HG03060 (cell line): ENCODE data around the gene TENM4.
A peak's percentile ranks its signal among the peaks of the same experiment; 100 is the strongest.

Experiments
- ATAC-seq: cut with Tn5 transposase; IDR thresholded peaks from one replicate; pipeline ENCODE4 v1.9.1; 2021; ENCODE audit warnings: low read depth, moderate number of reproducible peaks; ENCODE audit not compliant: unreplicated experiment

Gene TENM4

DNA sequence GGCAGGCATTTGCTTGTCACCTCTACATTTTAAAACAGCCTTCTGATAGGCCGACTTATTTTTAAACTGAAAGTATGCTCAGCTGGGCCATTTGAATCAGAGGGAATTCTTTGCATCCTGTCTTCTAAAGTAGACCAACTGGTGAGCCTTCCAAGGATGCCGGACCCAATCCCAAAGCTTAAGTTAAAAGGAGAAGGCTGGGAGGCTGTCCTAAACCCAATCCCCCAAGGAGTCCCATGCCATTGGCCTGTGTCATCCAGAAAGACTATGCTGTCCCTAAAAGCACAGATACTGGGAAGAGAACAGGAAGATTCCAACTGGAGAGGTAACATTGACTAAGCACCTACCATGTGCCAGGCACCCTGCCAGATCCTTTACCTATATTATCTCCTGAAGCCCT is 18.0 kb downstream of the TENM4 start:
- no peak for ATAC-seq

DNA sequence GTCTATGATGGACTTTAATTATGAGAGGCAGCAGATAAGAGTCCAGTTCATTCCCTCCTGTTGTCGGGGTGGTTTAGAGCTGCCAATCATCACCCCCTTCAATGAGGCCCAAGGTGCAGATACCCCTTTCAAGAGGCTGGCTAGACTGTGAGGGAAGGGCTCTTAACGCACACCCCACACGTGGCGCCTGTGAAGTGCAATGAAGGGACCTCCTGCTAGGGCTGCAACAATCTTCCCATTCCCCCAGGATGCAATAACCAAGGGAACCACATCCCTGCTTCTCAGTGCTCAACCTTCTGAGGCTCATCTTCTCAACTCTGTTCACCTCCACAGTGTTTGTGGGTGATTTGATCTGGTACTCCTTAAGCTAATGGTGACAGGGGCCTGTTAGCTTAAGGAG is 19.0 kb downstream of the TENM4 start:
- ATAC-seq: no peak

DNA sequence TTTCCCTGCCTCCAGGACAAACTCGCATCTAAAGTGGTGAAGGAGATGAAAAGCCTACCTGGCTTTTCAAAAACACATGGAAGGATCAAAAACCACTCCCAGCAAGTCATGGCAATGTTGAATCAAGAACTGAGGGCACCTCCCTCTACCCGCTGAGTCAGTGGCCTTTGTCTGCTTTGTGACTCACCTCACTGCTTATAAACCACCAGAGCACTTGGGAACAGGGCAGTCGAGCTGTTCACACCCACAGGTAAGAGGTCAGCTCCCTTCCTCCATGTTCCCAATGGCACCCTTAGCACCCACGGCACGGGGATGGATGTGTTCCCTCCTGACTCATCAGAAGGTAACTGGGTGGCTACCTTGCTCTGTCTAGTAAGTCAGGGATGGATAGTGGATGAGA is 21.7 kb downstream of the TENM4 start:
- ATAC-seq: no peak

DNA sequence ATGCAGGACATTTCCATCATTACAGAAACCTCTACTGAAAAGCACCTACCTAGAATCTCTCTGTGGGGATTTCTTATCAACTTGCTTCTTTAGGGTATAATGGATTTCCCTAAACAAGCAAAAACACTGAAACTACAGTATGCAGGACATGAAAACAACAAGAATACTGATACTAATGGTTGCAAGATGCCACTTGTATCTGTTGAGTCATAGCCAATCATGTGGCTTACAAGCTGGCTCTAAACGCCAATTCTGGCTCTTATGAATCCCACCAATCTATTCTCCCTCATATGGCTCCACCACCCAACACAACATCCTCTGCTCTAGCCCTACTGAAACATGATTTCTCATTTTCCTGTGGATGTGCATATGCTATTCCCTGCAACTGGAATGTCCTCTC is 22.6 kb downstream of the TENM4 start:
- ATAC-seq: no peak

DNA sequence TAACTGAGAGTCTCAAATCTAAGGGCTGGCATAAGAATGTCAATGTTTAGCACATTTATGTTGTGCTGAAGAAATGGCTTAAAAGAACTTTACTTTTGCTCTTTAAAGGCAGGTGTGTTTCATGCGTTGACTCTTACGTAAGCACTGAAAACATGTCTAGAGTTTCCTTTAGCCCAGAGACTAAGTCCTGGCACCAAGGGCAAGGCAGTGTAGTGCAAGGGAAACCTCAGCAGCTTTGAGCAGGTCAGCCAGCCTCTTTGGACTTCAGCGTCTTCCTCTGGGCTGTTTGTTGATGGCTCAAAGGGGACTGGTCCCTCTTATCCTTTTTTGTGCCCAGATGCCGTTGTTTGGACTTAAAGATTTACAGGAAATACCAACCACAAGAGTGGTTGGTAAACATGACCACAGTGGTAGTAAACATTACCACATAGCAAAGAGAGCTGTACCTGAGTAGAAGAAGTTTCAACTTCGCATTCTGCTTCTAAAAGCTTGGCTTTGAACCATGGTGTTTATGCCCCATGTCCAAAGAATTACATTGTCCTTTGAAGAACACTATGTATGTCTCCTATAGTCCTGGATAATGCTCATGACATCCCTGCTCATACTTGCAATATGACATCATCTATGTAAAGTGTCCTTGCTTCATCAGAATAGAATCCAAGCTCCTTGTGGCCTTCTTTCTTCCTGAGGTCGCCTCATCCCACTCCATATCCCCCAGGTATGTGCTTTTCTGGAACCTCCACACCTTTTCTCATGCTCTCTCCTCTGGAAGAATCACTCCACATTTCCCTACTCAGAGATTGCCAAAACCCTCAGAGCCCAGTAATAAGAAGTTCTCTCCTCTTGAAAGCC is 23.5 kb downstream of the TENM4 start:
- no peak for ATAC-seq

DNA sequence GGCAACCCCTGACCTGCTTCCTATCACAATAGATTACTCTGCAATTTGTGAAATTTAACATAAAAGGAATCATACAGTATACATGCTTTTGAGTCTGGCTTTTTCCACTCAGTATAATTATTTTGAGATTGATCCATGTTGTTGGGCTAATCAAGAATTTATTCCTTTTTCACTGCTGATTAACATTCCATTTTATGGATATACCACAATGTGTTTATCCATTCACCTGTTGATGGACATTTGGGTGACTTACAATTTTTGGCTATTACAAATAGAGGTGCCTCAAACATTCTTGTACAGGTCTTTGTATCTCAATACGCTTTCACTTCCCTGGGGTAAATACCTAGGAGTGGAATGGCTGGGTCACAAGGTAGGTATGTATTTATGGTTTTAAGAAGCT is 24.9 kb downstream of the TENM4 start:
- no peak for ATAC-seq

DNA sequence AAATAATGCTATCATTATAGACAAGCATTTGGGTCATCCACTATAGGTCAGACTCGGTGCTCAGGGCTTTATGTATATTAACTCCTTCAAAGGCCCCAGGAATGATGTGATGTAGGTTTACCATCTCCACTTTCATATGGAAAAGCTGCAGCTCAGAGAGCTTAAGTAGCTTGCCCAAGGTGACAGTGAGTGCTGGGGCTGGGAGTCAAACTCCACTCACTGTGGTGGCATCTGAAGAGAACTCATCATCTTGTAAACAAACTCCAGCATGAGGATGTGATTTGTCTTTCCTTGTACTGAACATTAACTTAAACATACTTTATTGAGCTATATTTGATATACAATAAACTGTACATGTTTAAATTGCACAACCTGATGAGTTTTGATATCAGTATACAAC is 25.4 kb downstream of the TENM4 start:
- ATAC-seq: no peak

DNA sequence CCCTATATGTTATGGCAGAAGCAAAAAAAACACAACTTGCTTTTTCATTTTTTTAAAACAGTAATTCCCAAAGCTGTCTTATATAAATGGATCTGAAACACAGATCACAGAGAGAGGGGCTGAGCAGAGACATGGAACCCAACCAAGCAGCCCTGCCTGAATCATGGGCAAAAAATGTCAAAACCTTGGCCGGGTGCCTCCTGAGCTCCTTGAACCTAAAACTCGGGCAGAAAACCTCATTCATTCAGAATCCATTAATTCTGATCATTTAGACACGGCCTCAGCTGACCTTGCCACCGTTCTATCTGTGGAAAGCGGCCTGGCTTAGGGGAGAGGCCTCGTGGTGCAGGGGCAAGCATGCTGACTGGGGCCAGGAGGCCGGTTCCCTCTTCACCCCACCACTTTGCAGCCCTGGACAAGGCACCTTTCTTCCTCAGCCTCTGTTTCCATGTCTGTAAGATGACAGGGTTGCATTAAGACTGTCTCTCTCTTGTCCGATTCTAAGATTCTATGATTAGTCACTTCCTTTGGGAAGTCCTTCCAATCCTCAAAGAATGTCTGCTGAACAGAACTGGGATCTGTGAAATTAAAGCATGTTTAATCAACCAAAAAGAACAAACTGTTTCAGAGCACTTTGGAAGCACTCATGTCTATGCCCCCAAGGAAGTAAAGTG is 26.0 kb downstream of the TENM4 start:
- no peak for ATAC-seq

DNA sequence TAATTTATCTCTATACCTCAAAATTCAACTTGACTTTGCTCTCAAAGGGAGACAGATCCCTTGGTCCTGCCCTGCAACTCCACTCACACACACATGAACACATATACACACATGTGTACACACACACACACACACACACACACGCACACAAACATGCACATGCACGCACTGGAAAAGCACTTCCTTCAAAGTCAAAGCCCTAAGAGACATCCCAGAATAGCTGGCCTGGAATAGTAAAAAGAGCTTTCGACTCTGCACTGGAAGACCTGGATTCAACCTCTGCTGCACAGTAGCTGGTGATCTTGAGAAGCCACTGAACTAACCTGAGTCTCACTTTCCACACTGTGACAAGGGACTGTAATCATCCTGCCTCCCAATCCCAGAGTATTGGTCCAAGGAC is 26.8 kb downstream of the TENM4 start:
- no peak for ATAC-seq

DNA sequence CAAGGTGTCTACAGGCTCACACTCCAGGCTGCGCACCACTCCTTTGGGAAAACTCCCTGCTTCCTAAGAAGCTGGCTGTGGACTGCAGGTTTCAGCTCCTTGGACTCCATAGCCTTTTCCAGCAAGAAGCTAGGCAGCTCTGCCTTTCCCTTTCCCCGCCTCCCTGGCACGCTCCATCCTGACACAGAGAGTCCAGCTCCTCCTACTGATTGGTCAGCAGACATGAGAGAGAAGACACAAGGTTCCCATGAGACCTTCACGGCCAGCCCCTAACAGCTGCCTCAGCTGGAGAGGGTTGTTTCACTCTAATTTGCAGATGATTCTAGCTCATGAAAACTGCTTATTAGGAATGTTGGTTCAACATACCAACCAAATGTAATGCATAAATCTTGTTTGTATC is 27.6 kb downstream of the TENM4 start:
- ATAC-seq: no peak

DNA sequence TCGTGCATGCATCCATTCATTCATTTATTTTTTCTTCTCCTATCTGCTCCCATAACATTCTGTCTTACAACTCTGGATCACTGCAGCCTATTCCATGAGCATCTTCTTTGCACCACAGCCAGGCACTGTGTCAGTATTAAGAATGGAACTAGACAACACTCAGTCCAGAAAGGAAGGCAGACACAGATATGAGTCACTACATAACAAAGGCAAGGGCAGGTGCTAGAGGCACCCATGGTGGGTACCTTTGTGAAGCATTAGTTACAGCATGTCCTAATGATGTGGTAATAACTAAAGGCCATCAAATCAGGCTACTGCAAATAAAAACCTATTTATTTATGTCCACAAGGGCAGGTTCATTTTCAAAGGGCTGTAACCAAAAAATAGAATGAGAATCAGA is 28.1 kb downstream of the TENM4 start:
- peak; percentile 49 for ATAC-seq

DNA sequence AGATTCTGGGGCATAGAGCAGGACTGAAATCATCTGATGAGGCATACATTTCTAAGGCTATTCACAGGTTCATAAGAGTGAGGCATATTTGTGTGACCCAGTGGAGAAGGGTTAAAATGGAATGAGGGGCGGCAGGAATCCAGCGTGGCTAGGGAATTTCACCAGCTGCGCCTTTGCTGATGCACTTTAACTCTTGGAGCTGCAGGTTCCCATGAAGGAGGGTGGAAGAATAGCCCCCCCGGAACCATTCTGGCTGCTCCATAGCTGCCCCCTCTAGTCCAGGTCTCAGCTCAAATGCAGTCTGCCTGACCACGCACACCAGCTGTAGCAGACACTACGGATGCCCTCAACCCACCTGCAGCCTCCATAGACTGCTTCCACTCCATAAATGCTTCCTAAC is 31.5 kb downstream of the TENM4 start:
- no peak for ATAC-seq

DNA sequence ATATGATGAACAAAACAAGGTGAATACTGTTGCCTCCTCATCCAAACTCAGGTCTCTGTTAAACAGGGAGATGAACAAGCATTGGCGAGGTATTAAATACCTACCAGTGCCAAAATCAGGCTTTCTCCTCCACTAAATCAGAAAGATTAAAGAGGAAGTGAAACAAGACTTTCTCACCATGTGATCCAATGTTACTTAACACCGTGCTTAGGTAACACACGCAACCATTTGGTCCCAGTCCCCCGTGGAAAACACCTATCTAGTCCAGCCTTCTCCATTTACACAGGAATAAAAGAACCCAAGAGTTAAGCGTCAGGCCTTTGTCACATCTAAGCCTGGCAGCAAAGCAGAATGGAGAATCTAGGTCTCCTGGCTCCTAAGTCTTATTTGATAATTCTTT is 34.5 kb downstream of the TENM4 start:
- ATAC-seq: peak; percentile 95

DNA sequence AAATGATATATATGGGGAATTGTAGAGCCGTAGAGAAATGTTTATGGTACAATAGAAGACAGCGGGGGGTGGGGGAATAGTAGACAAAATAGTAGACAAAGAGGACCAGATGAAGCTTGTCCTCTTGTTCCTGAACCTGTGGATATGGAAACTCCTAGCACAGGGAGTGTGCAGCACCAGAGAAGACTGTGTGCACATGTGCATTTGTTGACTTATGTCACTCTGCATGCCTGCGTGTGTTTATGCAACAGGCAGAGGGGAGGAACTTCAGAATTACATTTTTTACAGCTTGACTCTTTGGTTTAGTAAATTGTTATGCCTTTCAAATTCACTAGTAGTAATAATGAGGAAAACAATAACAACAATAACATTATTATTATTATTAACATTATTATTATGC is 36.0 kb downstream of the TENM4 start:
- ATAC-seq: no peak

DNA sequence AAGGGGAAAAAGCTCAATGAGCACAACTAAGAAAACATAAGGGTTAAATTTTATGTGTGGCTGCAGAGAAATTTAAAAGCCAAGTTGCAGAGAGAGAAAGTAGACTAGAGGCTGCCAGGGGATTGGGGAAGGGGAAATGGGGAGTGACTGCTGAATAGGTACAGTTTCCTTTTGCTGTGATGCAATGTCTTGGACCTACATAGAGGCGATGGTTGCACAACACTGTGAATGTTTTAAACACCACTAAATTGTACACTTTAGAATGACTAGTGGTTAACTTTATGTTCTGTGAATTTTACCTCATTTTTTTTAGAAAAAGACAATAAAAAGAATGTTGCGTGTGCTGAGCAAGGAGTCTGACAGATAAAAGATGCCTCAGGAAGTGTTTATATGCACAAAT is 36.5 kb downstream of the TENM4 start:
- ATAC-seq: no peak

DNA sequence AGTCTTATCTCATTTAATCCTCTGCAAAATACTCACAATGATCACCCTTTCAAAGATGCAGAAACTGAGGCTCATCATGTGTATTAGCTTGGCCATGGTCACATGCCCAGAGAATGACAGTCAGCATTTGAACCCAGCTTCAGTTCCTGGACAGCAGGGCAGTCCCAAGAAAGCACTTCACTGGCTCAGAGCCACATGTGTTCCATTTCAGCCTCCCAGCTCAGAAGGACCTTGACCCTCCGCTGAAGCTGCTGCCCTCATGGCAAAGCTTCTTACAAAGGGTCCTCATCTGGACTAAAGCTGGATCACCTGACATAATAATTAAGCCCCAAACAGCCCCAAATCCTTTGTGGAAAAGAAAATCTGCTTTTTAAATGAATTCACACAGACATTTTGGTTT is 37.0 kb downstream of the TENM4 start:
- no peak for ATAC-seq

DNA sequence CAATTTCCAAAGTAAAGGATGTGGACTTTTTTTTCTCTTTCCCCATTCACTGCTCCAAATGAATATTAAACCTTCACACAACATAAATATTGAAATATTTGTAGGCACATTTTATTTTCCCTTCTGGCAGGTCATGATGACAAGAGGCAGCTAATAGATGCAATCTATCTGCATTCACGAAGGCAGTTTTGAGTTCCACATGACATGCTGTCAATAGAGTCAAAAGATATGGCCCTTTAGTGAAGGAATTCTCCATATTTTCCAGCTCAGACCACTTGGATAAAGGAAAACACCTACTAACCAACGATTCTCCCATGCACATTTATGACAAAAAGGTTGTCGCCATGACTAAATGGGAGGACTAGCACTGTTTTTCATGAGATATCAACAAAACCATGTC is 37.9 kb downstream of the TENM4 start:
- ATAC-seq: no peak

DNA sequence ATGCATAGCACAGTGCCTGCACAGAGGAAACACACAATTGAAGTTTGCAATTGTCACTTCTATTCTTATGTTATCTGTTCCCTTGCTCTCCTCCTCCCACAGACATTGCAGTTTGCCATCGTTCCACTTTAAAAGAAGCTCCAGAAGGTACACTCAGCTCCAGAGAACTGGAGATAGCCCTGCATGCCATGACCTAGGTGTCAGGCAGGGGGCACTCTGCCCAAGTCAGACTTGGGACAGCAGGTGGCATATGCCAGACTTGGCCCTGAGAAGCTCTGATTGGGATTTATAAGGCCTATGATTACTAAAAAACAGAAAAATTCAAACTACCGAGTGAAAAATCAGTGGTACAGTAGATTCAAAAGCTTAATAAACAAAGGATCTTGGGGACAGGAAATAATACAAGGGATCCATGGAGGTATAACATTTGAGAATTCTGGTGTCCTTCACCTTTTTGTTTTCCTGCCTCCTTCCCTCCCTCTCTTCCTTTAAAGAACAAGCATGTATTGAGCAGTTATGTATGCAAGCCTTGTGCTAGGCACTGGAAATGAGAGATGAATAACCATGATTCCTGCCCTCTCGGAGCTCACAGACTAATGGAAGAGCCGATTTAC is 40.0 kb downstream of the TENM4 start:
- ATAC-seq: peak; percentile 60

DNA sequence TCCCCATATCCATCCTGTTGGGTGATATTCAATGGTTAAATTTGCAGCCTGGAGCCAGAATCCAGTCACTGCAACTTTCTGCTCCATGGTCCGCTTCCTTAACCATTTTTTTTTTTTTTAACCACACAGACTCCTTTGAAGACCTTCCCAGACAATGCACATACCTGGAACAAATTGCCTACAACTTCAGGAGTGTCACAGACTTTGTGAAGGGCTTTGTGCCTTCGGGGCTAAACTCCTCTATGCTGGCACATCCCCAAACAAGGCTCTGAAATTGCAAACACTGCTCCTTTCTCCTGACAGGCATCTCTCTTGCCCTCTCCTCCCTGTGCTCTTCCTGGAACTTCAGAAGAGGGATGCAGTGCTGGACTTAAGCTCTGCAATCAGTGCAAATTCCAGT is 40.6 kb downstream of the TENM4 start:
- ATAC-seq: no peak

DNA sequence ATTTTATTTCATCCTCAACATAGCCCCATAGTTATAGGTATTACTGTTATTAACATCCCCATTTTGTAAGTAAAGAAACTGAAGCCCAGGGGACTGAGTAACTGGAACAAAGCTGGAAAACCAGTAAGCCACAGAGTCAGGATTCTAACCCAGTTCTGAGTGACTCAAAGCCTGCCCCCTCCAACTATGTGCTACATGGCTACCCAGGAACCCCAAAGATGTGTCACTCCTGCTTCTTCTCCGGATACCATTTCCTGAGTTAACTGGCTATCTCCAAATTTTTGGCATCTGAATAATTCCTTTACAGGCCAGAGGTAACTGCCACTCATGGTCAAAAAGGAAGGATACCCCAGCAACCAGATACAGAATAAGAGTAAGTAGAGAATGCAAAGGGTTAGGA is 43.6 kb downstream of the TENM4 start:
- ATAC-seq: no peak

DNA sequence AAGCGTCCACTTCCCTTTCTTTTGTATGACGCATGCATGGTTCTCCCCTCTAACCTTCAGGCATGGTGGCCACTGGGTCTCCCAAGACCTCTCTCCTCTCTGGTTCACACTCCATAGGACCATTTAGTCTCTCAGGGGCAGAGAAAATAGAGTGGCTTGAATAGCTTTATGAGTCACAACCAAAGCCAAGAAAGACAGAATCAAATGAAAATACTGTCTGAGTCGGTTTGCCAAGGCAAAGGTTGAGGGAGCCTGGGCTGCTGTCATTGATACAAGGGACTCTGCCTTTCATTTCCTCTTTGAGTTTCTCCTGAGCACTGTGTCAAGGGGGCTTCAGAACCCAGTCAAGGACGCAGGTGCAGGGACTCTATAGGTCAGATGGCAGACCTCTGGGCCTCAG is 44.2 kb downstream of the TENM4 start:
- ATAC-seq: no peak

DNA sequence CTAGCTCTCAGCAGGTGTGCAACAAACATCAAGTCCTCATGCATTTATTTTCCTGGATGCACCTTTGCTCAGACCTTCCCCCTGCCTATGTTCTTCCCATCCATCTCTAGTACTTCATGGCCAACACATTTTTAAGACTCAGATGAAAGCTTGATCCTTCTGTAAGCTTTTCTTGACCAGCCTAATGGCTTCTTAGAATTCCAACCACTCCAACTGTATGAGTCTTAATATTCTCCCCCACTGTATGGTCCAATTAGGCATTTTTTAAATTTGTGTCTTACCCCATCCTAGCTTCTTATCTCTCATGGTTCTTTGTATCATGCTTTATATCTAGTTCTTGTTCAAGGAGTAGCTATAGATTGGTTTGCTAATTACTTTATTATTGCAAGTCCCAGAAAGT is 44.8 kb downstream of the TENM4 start:
- ATAC-seq: no peak
